ENCODE data around the gene CIAO3.

The CIAO3 gene

DNA sequence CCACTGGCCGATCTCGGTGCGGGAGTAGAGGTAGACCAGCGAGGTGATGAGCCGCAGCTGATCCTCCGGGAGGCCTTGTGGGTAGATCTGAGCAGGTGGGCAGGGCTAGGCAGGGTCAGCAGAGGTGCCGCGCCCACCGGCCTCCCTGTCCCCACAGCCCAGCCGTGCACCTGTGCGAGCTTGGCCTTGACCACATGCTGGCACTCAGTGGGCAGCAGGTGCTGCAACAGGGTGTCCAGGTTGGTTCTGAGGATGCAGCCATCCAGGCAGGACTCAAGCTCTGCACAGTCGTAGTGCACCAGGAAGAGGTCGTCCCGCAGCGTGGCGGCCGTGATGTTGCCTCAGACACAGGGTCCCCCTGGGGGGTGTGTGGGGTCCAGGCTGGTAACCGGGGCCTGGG is 32.2 kb upstream of the CIAO3 start:
- Histone ChIP-seq H3K9me3 (replicated peaks in 1 of 11) (no peaks in the 10 kb centered on the region), H3K27ac (no peak overlapping the region), H3K4me2 (no peak overlapping the region), H4K20me1 (no peaks in the 10 kb centered on the region; a peak in 1 of 22 replicates), H3K4me3 (no peak overlapping the region), H3K36me3 (no peaks in the 10 kb centered on the region), H3K4me1 (peaks cover 9 to 27% (median 17%) of the 10 kb centered on the region in 10 experiments), H3K27me3 (peaks cover 0 to 7% (median 0%) of the 10 kb centered on the region in 11 experiments; a peak in 3 of 22 replicates), H3K9ac (no peak overlapping the region)
- TF ChIP-seq Cebpa-rat (IDR thresholded peaks at IDR 0.05): no peak

DNA sequence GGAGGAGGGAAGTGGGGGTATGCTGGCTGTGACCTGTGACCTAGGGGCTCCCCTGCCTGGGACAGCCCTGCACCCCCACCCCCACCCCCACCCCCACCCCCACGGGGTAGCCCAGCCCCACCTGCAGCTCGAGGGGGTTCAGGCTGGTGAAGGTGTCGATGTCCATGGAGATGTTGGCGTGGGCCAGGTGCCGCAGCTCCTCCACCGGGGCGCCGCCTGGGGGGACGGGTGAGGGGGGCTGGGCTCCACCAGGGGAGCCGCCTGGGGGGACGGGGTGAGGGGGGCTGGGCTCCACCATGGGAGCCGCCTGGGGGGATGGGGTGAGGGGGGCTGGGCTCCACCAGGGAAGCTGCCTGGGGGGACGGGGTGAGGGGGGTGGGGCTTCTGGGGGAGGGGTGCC is 29.6 kb upstream of the CIAO3 start:
- Histone ChIP-seq H3K4me3 (no peak overlapping the region), H3K27me3 (no peaks in the 10 kb centered on the region), H3K27ac (no peak overlapping the region), H4K20me1 (no peaks in the 10 kb centered on the region; a peak in 2 of 22 replicates), H3K4me2 (no peak overlapping the region), H3K9me3 (replicated peaks in 1 of 11) (no peaks in the 10 kb centered on the region), H3K36me3 (no peaks in the 10 kb centered on the region), H3K4me1 (peaks cover 0 to 2% (median 0%) of the 10 kb centered on the region in 10 experiments; a peak in 2 of 20 replicates), H3K9ac (no peak overlapping the region)
- TF ChIP-seq Cebpa-rat (IDR thresholded peaks at IDR 0.05): no peak

DNA sequence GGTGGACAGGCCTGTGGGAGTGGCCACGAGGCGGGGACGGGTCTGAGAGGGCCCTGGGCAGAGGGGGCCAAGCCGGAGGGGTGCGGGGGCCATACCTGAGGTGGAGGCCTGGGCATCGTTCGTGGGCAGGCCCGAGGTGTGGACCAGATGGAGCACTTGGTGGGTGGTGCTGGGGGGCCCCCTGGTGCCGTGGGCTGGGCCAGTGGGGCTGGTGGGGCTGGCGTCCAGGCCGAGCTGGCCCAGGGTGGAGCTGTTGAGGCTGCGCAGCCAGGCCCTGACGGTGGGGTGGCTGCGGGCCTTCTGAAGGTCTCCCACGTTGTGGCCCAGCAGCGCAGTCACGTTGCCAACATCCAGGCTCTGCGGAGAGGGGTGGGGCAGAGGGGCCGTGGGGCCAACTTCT is 29.1 kb upstream of the CIAO3 start:
- no peak for TF ChIP-seq Cebpa-rat (IDR thresholded peaks at IDR 0.05)
- Histone ChIP-seq H3K9me3 (replicated peaks in 1 of 11) (no peaks in the 10 kb centered on the region), H3K4me3 (no peak overlapping the region), H4K20me1 (no peaks in the 10 kb centered on the region; a peak in 2 of 22 replicates), H3K27ac (no peak overlapping the region), H3K27me3 (no peaks in the 10 kb centered on the region), H3K9ac (no peak overlapping the region), H3K36me3 (no peaks in the 10 kb centered on the region), H3K4me1 (no peaks in the 10 kb centered on the region), H3K4me2 (no peak overlapping the region)

DNA sequence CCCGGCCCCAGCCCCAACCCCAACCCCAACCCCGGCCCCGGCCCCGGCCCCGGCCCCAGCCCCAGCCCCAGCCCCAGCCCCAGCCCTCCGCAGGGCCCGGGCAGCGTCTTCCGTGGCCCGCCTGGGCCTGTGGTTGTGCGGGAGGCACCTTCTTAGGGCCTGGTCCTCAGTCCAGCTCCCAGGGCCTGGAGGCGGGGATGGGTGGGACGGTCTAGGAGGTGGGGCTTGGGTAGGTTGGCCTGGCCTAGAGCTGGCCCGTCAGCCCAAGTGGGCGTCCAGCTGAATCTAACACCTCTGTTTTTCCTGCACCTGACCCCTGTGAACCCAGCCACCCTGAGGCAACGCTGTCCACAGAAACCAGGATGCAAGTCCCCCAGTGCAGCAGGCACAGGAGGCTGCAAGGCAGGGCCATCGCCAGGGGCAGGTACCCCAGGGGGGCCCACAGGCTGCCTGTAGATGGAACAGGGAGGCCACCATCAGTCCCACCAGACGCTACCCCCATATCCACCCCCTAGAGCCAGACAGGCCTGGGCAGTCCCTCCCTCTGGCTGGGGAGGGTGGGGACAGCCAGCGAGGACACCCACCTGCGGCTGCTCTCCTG is 28.5 kb upstream of the CIAO3 start:
- no peak for TF ChIP-seq Cebpa-rat (IDR thresholded peaks at IDR 0.05)
- no peaks in the 10 kb centered on the region for H3K4me1 ChIP-seq
- H3K27ac ChIP-seq: no peak overlapping the region

DNA sequence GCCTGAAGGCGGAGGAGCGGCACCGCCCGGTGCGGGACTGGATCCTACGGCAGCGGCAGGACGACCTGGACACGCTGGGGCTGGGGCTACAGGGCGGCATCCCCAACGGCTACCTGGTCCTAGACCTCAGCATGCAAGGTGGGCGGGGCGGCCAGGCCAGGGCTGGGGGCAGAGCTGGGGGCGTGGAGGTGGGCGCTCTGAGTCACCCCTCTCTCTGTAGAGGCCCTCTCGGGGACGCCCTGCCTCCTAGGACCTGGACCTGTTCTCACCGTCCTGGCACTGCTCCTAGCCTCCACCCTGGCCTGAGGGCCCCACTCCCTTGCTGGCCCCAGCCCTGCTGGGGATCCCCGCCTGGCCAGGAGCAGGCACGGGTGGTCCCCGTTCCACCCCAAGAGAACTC is 27.6 kb upstream of the CIAO3 start:
- Histone ChIP-seq H3K9me3 (replicated peaks in 1 of 11) (no peaks in the 10 kb centered on the region), H3K27ac (no peak overlapping the region), H3K9ac (no peak overlapping the region), H3K4me1 (no peaks in the 10 kb centered on the region), H4K20me1 (no peaks in the 10 kb centered on the region; a peak in 2 of 22 replicates), H3K4me2 (no peak overlapping the region), H3K4me3 (no peak overlapping the region), H3K36me3 (no peaks in the 10 kb centered on the region), H3K27me3 (no peaks in the 10 kb centered on the region)
- TF ChIP-seq Cebpa-rat (IDR thresholded peaks at IDR 0.05): no peak

More for the DNA sequence above, 28.5 kb upstream of the CIAO3 start:
- H3K4me2 ChIP-seq: no peak overlapping the region
- no peaks in the 10 kb centered on the region for H3K27me3 ChIP-seq
- no peaks in the 10 kb centered on the region for H3K36me3 ChIP-seq
- no peaks in the 10 kb centered on the region; a peak in 2 of 22 replicates for H4K20me1 ChIP-seq
- H3K9ac ChIP-seq: no peak overlapping the region
- H3K9me3 ChIP-seq (replicated peaks in 1 of 11): no peaks in the 10 kb centered on the region
- H3K4me3 ChIP-seq: no peak overlapping the region

DNA sequence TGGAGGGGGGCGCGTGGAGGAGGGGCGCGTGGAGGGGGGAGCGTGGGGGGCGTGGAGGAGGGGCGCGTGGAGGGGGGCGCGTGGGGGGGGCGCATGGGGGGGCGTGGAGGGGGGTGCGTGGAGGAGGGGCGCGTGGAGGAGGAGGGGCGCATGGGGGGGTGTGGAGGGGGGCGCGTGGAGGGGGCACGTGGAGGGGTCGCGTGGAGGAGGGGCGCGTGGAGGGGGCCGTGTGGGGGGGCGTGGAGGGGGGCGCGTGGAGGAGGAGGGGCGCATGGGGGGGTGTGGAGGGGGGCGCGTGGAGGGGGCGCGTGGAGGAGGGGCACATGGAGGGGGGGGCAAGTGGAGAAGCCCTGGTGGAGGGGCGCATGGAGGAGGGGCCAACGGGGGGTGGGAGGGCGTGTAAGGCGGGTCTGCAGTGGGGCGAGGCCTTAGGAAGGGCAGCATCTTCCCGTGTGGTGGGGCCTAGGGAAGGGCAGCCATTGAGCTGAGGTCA is 27.0 kb upstream of the CIAO3 start:
- Histone ChIP-seq H3K4me3 (no peak overlapping the region), H3K27ac (no peak overlapping the region), H3K9ac (no peak overlapping the region), H3K4me2 (no peak overlapping the region), H4K20me1 (no peaks in the 10 kb centered on the region; a peak in 2 of 22 replicates), H3K36me3 (no peaks in the 10 kb centered on the region), H3K27me3 (no peaks in the 10 kb centered on the region), H3K4me1 (peaks cover 0 to 5% (median 0%) of the 10 kb centered on the region in 10 experiments; a peak in 6 of 20 replicates), H3K9me3 (replicated peaks in 1 of 11) (no peaks in the 10 kb centered on the region)
- no peak for TF ChIP-seq Cebpa-rat (IDR thresholded peaks at IDR 0.05)

DNA sequence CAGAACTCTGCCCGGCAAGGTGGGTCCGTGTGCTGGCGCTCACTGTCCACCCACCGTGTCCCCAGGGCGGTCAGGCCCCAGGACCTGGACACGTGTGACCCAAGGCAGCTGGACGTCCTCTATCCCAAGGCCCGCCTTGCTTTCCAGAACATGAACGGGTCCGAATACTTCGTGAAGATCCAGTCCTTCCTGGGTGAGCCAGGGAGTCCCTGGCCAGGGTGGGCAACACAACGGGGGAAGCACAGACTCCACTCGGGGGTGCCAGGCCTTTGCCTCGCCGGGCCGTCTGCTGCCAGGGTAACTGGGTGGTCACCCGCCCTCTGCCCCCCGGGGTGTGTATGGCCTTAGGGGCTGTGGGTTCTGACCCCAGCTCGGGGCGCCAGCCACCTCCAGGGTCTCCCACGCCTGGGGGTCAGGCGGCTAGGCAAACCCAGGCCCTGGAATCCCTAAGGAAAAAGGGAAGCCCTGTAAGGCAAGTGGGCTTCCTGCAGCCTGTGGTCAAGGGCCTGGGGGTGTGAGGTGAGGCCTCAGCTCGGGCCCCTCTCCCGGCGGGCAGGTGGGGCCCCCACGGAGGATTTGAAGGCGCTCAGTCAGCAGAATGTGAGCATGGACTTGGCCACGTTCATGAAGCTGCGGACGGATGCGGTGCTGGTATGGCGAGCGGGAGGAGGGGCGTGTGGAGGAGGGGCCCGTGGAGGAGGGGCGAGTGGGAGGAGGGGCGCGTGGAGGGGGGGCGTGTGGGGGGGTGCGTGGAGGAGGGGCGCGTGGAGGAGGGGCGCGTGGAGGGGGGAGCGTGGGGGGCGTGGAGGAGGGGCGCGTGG is 26.2 kb upstream of the CIAO3 start:
- Histone ChIP-seq H3K9me3 (replicated peaks in 1 of 11) (no peaks in the 10 kb centered on the region), H3K27me3 (no peaks in the 10 kb centered on the region), H3K27ac (no peak overlapping the region), H3K4me3 (no peak overlapping the region), H3K4me2 (no peak overlapping the region), H3K4me1 (peaks cover 0 to 12% (median 5%) of the 10 kb centered on the region in 10 experiments; a peak in 14 of 20 replicates), H3K9ac (no peak overlapping the region), H3K36me3 (no peaks in the 10 kb centered on the region), H4K20me1 (no peaks in the 10 kb centered on the region; a peak in 1 of 22 replicates)
- no peak for TF ChIP-seq Cebpa-rat (IDR thresholded peaks at IDR 0.05)

DNA sequence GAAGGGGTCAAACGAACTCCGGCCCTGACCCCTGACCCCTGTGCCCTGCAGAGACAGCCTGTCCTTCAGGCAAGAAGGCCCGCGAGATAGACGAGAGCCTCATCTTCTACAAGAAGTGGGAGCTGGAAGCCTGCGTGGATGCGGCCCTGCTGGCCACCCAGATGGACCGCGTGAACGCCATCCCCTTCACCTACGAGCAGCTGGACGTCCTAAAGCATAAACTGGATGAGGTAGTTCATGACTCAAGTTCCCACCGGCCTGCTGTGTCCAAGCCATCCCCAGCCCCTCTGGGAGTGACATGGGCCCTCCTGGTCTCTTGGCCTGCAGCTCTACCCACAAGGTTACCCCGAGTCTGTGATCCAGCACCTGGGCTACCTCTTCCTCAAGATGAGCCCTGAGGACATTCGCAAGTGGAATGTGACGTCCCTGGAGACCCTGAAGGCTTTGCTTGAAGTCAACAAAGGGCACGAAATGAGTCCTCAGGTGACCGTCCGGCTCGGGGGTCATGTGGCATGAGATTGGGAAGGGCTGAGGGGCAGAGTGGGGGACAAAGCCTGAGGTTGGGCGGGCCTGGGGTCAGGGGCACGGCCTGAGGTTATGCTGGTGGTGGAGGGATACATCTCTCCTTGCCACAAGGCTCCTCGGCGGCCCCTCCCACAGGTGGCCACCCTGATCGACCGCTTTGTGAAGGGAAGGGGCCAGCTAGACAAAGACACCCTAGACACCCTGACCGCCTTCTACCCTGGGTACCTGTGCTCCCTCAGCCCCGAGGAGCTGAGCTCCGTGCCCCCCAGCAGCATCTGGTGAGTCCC is 25.4 kb upstream of the CIAO3 start:
- Histone ChIP-seq H3K4me2 (no peak overlapping the region), H3K9ac (no peak overlapping the region)

DNA sequence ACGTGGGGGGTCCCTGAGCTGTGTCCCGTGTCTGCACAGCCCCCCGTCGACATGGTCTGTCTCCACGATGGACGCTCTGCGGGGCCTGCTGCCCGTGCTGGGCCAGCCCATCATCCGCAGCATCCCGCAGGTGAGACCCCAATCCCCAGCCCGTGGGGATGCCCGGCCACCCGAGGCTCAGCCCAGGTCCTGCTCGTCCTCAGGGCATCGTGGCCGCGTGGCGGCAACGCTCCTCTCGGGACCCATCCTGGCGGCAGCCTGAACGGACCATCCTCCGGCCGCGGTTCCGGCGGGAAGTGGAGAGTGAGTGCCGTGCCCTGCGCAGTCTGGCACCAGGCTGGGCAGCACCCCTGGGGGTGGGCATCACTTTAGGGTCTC is 24.7 kb upstream of the CIAO3 start:
- H3K36me3 ChIP-seq: no peaks in the 10 kb centered on the region
- H3K4me1 ChIP-seq: peaks cover 0 to 28% (median 21%) of the 10 kb centered on the region in 10 experiments; a peak in 19 of 20 replicates
- H3K27ac ChIP-seq: no peak overlapping the region
- H3K4me2 ChIP-seq: no peak overlapping the region
- no peaks in the 10 kb centered on the region for H3K27me3 ChIP-seq
- no peak overlapping the region for H3K9ac ChIP-seq
- H3K9me3 ChIP-seq (replicated peaks in 1 of 11): no peaks in the 10 kb centered on the region
- TF ChIP-seq Cebpa-rat (IDR thresholded peaks at IDR 0.05): no peak
- H4K20me1 ChIP-seq: no peaks in the 10 kb centered on the region; a peak in 1 of 22 replicates
- H3K4me3 ChIP-seq: no peak overlapping the region

More for the DNA sequence above, 25.4 kb upstream of the CIAO3 start:
- no peaks in the 10 kb centered on the region; a peak in 1 of 22 replicates for H4K20me1 ChIP-seq
- no peaks in the 10 kb centered on the region for H3K27me3 ChIP-seq
- TF ChIP-seq Cebpa-rat (IDR thresholded peaks at IDR 0.05): no peak
- no peaks in the 10 kb centered on the region for H3K36me3 ChIP-seq
- peaks cover 0 to 20% (median 14%) of the 10 kb centered on the region in 10 experiments; a peak in 16 of 20 replicates for H3K4me1 ChIP-seq
- no peak overlapping the region for H3K4me3 ChIP-seq
- no peak overlapping the region for H3K27ac ChIP-seq
- H3K9me3 ChIP-seq (replicated peaks in 1 of 11): no peaks in the 10 kb centered on the region
